ENCODE data around the gene EID3. TPM values are rescaled to one million over a fixed set of nuclear protein-coding genes. Genes with fewer than 3 reads are reported as not detected.
"Not testable (repeated sequence)": the region's sequence is repeated elsewhere in the genome, so short reads cannot be mapped to it uniquely, and the experiment has no call there.

EID3 gene
- 7.5 TPM for total RNA-seq

GRCh38 chr12:104303538-104304151 lies at the start of gene EID3:
EID3 (plus strand) TSS chr12:104303739; CDS start chr12:104303935, 196 bp downstream.
- DNase-seq (ENCODE audit: low read depth in 2 of 3, low spot score in 2 of 3) = peak; percentile 71 to 86 (median 81)

DNA sequence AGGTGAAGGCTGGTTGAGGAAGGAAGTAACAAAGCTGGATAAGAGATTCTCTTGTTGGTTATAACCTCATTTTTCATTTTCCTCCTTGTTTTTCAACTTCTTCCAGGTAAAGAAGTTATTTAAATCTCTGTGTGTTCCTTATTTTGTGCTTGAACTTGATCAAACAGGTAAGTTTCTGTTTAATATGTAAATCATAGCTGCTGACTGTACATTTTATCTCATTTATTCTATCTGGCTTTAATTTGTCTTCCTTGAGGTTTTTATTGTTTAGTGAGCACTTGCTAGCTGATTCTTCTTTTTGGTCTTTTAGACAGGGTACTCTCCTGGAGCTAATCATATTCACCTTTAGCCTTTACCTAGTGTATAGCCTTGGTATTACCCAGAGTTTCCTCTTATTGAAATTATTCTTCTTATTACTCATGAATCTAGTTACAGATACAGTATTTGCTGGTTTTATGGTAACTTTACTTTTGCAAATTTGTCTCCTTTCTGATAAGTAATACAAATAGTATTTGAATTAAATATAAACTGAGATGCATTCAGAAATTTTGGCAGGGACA lies 45.5 kb upstream of the EID3 start:
- DNase-seq (ENCODE audit: low read depth in 2 of 3, low spot score in 2 of 3) = no peak

DNA sequence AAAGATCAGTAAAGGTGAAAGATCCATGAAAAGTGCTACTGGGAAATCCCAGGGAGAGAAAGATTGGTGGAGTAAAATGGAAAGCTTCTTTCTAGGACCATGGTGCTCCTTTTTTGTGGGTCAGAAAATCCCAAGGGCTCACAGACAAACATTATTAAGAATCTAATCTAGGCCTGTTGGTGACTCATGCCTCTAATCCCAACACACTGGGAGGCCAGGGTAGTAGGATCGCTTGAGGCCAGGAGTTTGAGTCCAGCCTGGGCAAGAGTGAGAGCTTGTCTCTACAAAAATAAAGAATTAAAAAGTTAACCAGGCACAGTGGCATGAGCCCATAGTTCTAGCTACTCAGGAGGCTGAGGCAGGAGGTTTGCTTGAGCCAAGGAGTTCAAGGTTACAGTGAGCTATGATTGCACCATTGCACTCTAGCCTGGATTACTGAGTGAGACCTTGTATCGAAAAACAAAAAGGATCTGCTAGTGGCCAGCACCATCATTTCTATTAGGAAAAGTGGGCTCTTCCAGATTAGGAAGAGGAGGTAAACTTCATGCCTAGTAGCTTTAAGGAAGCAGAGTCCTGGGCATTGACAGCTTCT lies 45.0 kb upstream of the EID3 start:
- no peak for DNase-seq (ENCODE audit: low read depth in 2 of 3, low spot score in 2 of 3)

GRCh38 chr12:104263026-104263425 lies 40.5 kb upstream of the EID3 start:
- no peak for DNase-seq (ENCODE audit: low read depth in 2 of 3, low spot score in 2 of 3)

- DNase-seq (ENCODE audit: low read depth in 2 of 3, low spot score in 2 of 3) = peak in 1 of 3 donors; percentile 43
Observed at GRCh38 chr12:104263580-104264358, 39.8 kb upstream of the EID3 start.

GRCh38 chr12:104265436-104265835 lies 38.1 kb upstream of the EID3 start:
- not testable (repeated sequence) for DNase-seq (ENCODE audit: low read depth in 2 of 3, low spot score in 2 of 3)

DNA sequence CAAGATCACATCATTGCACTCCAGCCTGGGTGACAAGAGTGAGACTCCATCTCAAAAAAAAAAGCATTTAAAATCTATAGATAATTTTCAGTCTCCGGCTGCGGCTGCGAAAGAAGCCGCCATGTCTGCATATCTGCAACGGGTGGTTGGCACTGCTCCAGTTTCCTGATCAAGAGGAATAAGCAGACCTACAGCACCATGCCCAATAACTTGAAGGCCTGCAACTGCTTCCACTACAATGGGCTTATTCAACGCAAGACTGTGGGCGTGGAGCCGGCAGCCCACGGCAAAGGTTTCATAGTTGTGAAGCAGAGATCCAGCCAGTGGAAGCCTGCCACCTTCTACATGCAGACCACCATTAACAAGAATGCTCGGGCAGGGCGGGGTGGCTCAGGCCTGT lies 30.6 kb upstream of the EID3 start:
- DNase-seq (ENCODE audit: low read depth in 2 of 3, low spot score in 2 of 3) = no peak

- no peak for DNase-seq (ENCODE audit: low read depth in 2 of 3, low spot score in 2 of 3)
Observed at GRCh38 chr12:104273503-104273902, 30.0 kb upstream of the EID3 start.

DNA sequence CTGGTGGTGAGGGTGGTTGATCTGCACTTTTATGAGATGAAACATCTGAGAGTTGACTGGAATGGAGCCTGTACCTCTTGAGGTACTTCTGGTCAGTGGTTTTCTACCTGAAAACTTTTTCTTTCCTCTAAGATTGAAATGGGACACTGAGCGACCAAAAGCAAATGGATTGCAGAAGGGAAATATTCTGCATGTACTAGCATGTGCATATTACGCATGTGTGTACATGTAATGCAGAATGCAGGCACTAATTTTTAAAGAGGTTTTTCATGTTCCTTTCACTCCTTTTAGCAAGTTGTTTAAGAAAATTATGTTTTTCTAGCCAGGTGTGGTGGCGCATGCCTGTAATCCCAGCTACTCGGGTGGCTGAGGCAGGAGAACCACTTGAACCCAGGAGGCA lies 28.7 kb upstream of the EID3 start:
- no peak for DNase-seq (ENCODE audit: low read depth in 2 of 3, low spot score in 2 of 3)

GRCh38 chr12:104275689-104276088 lies 27.9 kb upstream of the EID3 start:
- DNase-seq (ENCODE audit: low read depth in 2 of 3, low spot score in 2 of 3) = no peak

DNA sequence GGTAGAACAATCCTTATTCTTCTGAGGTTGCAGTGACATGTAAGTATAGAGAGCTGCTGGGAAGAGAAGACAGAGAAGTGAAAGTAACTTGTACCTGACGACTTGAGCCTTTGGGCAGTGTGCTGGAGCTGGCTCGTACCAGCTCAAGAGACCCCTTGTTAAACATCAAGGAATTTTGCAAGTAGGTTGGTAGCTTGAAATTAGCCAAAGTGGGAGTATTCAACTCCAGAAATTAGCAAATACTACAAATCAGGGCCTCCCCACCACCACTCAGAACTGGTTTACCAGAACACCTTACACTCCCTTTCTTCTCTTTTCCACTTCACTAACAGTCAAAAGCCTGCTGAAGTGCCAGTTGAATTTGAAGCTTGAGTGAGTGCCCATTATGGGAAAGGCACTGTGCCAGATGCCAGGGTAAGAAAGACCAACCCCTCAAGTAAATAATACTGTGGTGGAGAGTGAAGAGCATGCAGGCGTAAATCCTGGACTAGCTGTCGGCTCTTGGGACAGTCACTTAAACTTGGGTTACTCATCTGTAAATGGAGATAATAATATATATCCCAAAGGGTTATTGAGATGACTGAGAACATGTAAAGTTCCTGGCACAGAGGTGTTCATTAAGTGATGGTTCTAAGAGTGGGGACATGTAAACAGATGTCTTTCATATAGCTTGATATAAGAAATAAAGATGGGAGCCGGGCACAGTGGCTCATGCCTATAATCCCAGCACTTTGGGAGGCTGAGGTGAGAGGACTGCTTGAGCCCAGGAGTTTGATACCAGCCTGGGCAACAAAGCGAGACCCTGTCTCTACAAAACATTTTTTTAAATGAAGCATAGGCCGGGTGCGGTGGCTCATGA lies 27.0 kb upstream of the EID3 start:
- peak in 1 of 3 donors; percentile 23 for DNase-seq (ENCODE audit: low read depth in 2 of 3, low spot score in 2 of 3)

- DNase-seq (ENCODE audit: low read depth in 2 of 3, low spot score in 2 of 3) = no peak
Observed at GRCh38 chr12:104279164-104279563, 24.4 kb upstream of the EID3 start.

DNA sequence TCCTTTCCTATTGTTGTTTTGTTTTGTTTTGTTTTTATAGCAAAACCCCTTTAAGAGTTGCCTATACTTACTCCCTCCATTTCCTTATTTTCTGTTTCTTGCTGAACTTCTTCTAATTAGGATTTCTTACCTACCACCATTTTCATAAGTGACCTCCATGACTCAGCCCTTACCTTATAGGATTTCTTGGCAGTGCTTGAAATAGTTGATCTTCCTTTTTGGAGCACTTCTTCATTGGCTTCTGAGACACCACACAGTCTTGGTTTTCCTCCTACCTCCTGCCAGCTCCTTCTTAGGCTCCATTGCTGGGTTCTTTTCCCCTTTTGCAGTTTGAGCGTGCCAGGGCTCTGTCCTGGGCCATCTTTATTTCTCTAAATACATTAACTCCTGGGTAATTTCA lies 23.4 kb upstream of the EID3 start:
- DNase-seq (ENCODE audit: low read depth in 2 of 3, low spot score in 2 of 3) = no peak

DNA sequence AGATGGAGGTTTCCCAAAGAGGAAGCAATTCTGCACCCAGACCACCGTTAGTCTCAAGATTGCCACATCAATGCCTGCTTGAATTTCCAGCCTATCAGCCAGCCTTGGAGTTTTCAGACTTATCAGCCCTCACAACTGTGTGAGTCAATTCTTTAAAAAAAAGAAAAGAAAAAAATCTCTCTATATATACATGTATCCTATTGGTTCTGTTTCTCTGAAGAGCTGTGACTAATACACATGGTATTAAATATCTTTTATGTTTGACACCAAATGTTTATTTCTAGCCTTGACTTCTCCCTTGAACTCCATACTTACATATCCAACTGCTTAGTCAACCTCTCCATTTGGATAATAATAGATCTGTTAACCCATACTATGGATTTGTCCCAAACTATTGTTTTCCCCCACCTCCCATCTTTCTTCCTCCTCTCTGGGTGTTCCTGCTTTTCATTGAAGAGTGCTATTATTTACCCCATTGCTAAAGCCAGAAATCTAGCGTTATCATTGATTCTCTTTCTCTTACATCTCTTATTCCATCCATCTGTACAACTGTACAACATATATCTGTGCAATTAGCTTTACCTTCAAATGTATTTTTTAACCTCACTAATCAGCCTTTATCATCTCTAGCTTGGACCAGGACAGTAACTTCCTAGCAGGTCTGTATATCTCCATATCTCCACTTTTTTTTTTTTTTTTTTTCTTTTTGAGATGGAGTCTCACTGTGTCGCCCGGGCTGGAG lies 22.7 kb upstream of the EID3 start:
- peak in 1 of 3 donors; percentile 49 for DNase-seq (ENCODE audit: low read depth in 2 of 3, low spot score in 2 of 3)

GRCh38 chr12:104281636-104282035 lies 21.9 kb upstream of the EID3 start:
- no peak for DNase-seq (ENCODE audit: low read depth in 2 of 3, low spot score in 2 of 3)

GRCh38 chr12:104282109-104282508 lies 21.4 kb upstream of the EID3 start:
- no peak for DNase-seq (ENCODE audit: low read depth in 2 of 3, low spot score in 2 of 3)

GRCh38 chr12:104285740-104286515 lies 17.6 kb upstream of the EID3 start:
- no peak for DNase-seq (ENCODE audit: low read depth in 2 of 3, low spot score in 2 of 3)

DNA sequence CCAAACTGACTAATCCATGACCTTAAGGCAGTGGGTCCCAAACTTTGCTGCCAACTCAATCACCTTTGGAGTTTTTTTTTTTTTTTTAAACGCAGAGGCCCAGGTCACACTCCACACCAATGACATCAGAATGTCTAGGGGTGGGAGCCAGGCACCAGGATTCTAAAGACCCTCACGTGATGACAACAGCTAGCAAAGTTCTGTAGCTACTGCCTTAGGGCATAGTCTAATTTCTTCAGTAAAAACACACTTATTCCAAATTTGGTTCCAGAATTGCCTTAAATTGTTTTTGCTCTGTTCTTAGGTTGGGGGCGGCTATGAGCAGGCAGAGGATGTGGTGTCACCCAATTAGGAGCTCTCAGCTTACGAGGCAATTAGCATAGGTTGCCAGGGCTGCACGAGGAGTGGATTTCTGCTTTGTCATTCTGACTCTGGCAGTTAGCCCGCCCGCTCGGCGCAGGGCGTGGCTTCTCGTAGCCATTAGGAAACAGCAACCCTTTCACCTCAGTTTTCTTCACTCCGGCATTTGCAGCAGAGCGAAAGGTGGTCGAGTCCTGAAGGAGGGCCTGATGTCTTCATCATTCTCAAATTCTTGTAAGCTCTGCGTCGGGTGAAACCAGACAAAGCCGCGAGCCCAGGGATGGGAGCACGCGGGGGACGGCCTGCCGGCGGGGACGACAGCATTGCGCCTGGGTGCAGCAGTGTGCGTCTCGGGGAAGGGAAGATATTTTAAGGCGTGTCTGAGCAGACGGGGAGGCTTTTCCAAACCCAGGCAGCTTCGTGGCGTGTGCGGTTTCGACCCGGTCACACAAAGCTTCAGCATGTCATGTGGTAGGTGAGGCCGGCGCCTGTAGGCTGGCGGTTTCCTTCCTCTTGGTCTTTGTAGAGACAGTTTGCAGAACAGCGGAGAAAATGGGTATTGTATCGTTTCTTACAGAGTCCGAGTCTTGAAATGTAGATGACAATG lies 16.7 kb upstream of the EID3 start:
- peak; percentile 74 to 98 (median 95) for DNase-seq (ENCODE audit: low read depth in 2 of 3, low spot score in 2 of 3)

All from hematopoietic multipotent progenitor cell (in vitro differentiated cells).